ENCODE measurements around the gene CELF2. TPM values are rescaled to one million over a fixed set of nuclear protein-coding genes. Genes with fewer than 3 reads are reported as not detected.

The CELF2 gene
- total RNA-seq, 6 donors from 2014 or later: 82.7 to 193 (median 120) TPM

DNA sequence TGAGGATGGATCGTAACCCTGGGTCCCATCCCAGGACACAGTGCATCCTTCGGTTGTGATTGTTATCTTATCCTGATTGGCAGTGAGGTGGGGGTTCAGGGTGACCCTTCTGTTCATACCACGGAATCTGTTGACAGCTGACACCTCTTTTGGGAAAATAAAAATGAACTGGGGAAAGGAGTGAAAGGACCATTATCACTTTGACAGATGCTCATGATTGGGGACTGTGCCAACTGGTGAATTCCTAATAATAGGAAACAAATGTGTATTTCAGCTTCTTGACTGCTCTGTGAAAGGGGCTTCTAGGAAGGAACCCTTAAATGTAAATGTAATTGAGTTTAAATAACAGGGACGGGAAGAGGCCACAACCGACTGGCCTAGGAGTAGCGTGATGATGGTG, 65.4 kb downstream of the CELF2 start:
- Histone ChIP-seq H3K4me3 (no peak overlapping the region), H3K27me3 (no peaks in the 10 kb centered on the region), H3K36me3 (no peaks in the 10 kb centered on the region), H3K4me1 (peaks cover 0 to 8% (median 0%) of the 10 kb centered on the region in 4 donors), H3K27ac (no peak overlapping the region), H3K9me3 (no peaks in the 10 kb centered on the region)
- ATAC-seq (ENCODE audit: low FRiP score in 2 of 2): no peak
- TF ChIP-seq EP300 (IDR thresholded peaks at IDR 0.05) (no peak), POLR2A (IDR thresholded peaks at IDR 0.05) (no peak), POLR2AphosphoS5 (IDR thresholded peaks at IDR 0.05) (no peak)
- TF ChIP-seq, protein P1, sequence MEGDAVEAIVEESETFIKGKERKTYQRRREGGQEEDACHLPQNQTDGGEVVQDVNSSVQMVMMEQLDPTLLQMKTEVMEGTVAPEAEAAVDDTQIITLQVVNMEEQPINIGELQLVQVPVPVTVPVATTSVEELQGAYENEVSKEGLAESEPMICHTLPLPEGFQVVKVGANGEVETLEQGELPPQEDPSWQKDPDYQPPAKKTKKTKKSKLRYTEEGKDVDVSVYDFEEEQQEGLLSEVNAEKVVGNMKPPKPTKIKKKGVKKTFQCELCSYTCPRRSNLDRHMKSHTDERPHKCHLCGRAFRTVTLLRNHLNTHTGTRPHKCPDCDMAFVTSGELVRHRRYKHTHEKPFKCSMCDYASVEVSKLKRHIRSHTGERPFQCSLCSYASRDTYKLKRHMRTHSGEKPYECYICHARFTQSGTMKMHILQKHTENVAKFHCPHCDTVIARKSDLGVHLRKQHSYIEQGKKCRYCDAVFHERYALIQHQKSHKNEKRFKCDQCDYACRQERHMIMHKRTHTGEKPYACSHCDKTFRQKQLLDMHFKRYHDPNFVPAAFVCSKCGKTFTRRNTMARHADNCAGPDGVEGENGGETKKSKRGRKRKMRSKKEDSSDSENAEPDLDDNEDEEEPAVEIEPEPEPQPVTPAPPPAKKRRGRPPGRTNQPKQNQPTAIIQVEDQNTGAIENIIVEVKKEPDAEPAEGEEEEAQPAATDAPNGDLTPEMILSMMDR (IDR thresholded peaks at IDR 0.05): no peak
- WGBS, 2 donors: 81 to 84% methylated on average over 6 of the region's 6 CpGs
- DNase-seq: no peak

DNA sequence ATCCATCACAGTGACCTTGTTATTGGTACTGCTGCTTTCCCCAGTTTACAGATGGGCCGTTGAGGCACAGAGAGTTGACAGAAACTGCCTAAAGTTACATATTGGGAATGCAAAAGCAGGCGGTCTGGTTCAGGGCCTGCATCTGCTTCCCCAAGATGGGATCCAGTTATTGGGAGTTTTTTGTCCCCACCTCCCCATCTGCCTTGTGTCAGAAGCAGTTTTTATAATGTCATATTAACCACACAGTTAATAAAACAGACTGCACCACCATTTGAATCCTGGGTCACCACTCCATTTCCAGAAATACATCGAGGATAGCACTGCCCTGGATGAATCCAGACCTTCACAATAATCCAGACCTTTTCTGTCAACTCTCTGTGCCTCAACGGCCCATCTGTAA, 67.9 kb downstream of the CELF2 start:
- Histone ChIP-seq H3K27ac (no peak overlapping the region), H3K4me3 (no peak overlapping the region), H3K4me1 (peaks cover 0 to 8% (median 0%) of the 10 kb centered on the region in 4 donors), H3K9me3 (no peaks in the 10 kb centered on the region), H3K36me3 (no peaks in the 10 kb centered on the region), H3K27me3 (no peaks in the 10 kb centered on the region)
- TF ChIP-seq, protein P1 (IDR thresholded peaks at IDR 0.05): no peak
- TF ChIP-seq POLR2AphosphoS5 (IDR thresholded peaks at IDR 0.05): no peak
- no peak for TF ChIP-seq POLR2A (IDR thresholded peaks at IDR 0.05)
- no peak for TF ChIP-seq EP300 (IDR thresholded peaks at IDR 0.05)
- ATAC-seq (ENCODE audit: low FRiP score in 2 of 2): no peak
- 69 to 86% methylated on average over 4 of the region's 4 CpGs for WGBS, 2 donors
- no peak for DNase-seq

DNA sequence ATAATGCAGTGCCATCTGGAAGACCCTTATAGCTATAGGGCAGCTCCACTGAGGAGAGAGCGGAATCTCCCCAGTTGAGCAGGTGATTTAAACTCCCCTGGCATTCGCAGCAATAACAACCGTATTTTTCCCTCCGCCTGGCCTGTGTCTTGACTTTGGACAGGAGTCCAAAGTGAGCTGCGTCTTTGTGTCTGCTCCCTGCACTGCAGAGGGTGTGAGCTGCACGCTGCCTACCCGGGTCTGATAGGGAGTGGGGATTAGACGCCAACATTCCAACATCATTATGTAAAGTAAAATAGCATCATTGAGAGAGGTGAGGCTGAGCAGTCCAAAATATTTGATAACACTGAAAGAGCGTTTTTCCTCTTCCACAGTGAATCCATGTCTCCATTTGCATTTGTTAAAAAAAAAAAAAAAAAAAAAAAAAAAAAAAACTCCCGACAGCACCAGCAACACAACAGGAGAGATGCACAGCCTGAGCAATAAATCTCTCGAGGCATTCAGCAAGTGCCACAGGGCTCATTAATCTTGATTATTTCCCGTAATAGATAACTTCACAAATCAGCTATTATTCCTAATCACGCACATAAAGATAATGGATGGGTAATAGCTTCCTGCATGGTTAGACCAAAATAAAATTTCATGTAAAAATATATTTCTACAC, 68.6 kb downstream of the CELF2 start:
- 65% methylated on average over 13 of the region's 13 CpGs for WGBS, 2 donors
- Histone ChIP-seq H3K4me3 (no peak overlapping the region), H3K27ac (no peak overlapping the region), H3K36me3 (no peaks in the 10 kb centered on the region), H3K4me1 (peaks cover 0 to 5% (median 0%) of the 10 kb centered on the region in 4 donors), H3K27me3 (no peaks in the 10 kb centered on the region), H3K9me3 (no peaks in the 10 kb centered on the region)
- DNase-seq (no peak), ATAC-seq (ENCODE audit: low FRiP score in 2 of 2) (peak in 1 of 2 donors; percentile 84)
- TF ChIP-seq POLR2A (IDR thresholded peaks at IDR 0.05) (no peak), POLR2AphosphoS5 (IDR thresholded peaks at IDR 0.05) (no peak), EP300 (IDR thresholded peaks at IDR 0.05) (no peak)
- TF ChIP-seq, protein P1 (IDR thresholded peaks at IDR 0.05): no peak

DNA sequence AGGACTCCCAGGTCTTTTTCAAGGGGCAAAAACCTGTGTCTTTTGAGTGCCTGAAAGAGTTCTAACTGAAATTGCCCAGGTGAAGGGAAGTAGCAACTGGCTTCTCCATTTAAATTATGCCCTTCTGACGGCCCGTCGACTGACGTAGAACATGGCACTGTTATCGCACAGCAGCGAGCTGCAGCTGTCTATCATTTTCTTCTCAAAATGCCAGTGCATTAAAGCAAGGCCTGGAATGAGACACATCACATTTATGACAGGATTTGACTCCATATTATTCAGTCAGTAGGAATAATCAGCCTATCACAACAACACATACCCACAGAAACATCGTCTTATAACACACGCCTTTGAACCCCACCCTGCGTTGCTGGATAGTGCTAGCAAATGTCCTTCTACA, 69.7 kb downstream of the CELF2 start:
- Histone ChIP-seq H3K4me1 (no peaks in the 10 kb centered on the region), H3K27me3 (no peaks in the 10 kb centered on the region), H3K27ac (no peak overlapping the region), H3K4me3 (no peak overlapping the region), H3K36me3 (no peaks in the 10 kb centered on the region), H3K9me3 (no peaks in the 10 kb centered on the region)
- DNase-seq (no peak), ATAC-seq (ENCODE audit: low FRiP score in 2 of 2) (no peak)
- WGBS, 2 donors: 91 to 96% methylated on average over 9 of the region's 9 CpGs
- TF ChIP-seq POLR2AphosphoS5 (IDR thresholded peaks at IDR 0.05) (no peak), POLR2A (IDR thresholded peaks at IDR 0.05) (no peak), EP300 (IDR thresholded peaks at IDR 0.05) (no peak)
- TF ChIP-seq, protein P1 (IDR thresholded peaks at IDR 0.05): no peak

DNA sequence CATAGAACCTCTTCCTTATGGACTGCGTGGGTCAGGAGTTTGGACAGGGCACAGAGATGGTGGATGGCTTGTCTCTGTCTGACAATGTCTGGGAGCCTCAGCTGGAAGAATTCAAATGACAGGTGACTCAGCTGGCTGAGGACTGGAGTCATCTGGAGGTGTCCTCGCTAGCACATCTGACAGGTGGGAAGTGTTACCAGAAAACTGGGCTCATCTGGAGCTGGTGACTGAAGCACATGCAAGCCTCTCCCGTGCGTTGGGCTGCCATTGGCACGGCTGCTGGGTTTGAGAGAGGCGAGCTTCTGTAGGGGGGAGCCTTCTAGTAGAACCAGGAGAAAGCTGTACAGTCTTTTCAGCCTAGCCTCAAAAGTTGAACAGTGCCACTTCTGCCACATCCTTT, 71.0 kb downstream of the CELF2 start:
- no peaks in the 10 kb centered on the region for H3K36me3 ChIP-seq
- H3K27ac ChIP-seq: no peak overlapping the region
- no peaks in the 10 kb centered on the region for H3K9me3 ChIP-seq
- no peak overlapping the region for H3K4me3 ChIP-seq
- H3K4me1 ChIP-seq: no peaks in the 10 kb centered on the region
- 78 to 90% methylated on average over 6 of the region's 6 CpGs for WGBS, 2 donors
- no peaks in the 10 kb centered on the region for H3K27me3 ChIP-seq
- ATAC-seq (ENCODE audit: low FRiP score in 2 of 2) (no peak), DNase-seq (no peak)
- TF ChIP-seq POLR2A (IDR thresholded peaks at IDR 0.05) (no peak), POLR2AphosphoS5 (IDR thresholded peaks at IDR 0.05) (no peak), EP300 (IDR thresholded peaks at IDR 0.05) (no peak)
- TF ChIP-seq, protein P1 (IDR thresholded peaks at IDR 0.05): no peak
